GM12891 (cell line): ENCODE measurements around the gene GATA5.

Experiments used
- POLR2AphosphoS5 ChIP-seq: IDR thresholded peaks from 2 replicates; pipeline ENCODE4 v1.6.1; 2011; ENCODE audit warnings: low read depth, low read length, control low read depth
- TAF1 ChIP-seq: IDR thresholded peaks from 2 replicates; pipeline ENCODE4 v1.6.1; 2011; ENCODE audit warnings: low read depth, low read length, control low read depth

GRCh38 chr20:62457098-62457497 lies 18.7 kb downstream of the GATA5 start:
- TF ChIP-seq POLR2AphosphoS5 (no peak), TAF1 (no peak)
